NB4 (cell line): Measurements from ENCODE around the gene ZNF516.

ENCODE experiments used
- DNase-seq: peaks from one replicate; pipeline ENCODE4 v3.0.0; 2010; ENCODE audit warnings: low read depth
- H3K4me3 ChIP-seq: one replicate; pipeline ENCODE4 v1.5.1; 2011; ENCODE audit warnings: mild to moderate bottlenecking, low read depth, low read length, moderate library complexity
- MYC ChIP-seq: IDR thresholded peaks from 2 replicates; pipeline ENCODE4 v1.6.1; 2011; ENCODE audit warnings: low read depth, low read length
- POLR2A ChIP-seq: IDR thresholded peaks from 2 replicates; pipeline ENCODE4 v1.6.1; 2011; ENCODE audit warnings: mild to moderate bottlenecking; ENCODE audit not compliant: insufficient read length; ENCODE audit errors: extremely low read depth
- TF ChIP-seq, protein P1 (sequence below): IDR thresholded peaks from 2 replicates; pipeline ENCODE4 v1.6.1; 2011; ENCODE audit warnings: low read depth, low read length
- TF ChIP-seq, protein P2 (sequence below): IDR thresholded peaks from one replicate; pipeline ENCODE4 v1.5.1; 2012; ENCODE audit warnings: low read depth, low read length

Gene ZNF516

GRCh38 chr18:76484749-76485387 is 10.2 kb downstream of the ZNF516 start:
- no peak overlapping the region for H3K4me3 ChIP-seq
- no peak for DNase-seq
- no peak for TF ChIP-seq POLR2A
- TF ChIP-seq, protein P1, sequence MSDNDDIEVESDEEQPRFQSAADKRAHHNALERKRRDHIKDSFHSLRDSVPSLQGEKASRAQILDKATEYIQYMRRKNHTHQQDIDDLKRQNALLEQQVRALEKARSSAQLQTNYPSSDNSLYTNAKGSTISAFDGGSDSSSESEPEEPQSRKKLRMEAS: no peak
- TF ChIP-seq MYC: no peak
- TF ChIP-seq, protein P2, sequence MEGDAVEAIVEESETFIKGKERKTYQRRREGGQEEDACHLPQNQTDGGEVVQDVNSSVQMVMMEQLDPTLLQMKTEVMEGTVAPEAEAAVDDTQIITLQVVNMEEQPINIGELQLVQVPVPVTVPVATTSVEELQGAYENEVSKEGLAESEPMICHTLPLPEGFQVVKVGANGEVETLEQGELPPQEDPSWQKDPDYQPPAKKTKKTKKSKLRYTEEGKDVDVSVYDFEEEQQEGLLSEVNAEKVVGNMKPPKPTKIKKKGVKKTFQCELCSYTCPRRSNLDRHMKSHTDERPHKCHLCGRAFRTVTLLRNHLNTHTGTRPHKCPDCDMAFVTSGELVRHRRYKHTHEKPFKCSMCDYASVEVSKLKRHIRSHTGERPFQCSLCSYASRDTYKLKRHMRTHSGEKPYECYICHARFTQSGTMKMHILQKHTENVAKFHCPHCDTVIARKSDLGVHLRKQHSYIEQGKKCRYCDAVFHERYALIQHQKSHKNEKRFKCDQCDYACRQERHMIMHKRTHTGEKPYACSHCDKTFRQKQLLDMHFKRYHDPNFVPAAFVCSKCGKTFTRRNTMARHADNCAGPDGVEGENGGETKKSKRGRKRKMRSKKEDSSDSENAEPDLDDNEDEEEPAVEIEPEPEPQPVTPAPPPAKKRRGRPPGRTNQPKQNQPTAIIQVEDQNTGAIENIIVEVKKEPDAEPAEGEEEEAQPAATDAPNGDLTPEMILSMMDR: no peak

DNA sequence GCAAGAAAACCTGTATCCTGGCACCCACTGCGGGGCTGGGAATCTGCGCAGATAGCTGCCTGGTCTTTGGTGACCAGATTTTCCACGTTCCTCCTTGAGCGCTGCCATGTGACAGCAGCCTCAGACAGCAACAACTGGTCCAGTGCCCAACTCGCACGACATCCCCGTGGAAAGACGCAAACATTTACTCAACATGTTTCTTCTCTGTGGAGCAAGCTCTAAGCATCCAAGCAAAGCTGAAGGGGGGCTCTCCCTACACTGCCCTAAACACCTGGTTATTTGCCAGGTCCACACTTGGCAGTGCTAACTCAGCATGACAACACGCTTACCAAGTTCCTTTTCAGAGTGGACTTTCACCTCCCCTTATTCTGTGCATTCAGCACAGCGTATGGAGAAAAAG is 11.3 kb downstream of the ZNF516 start:
- H3K4me3 ChIP-seq: no peak overlapping the region
- TF ChIP-seq, protein P1: no peak
- TF ChIP-seq, protein P2: no peak
- TF ChIP-seq MYC (no peak), POLR2A (no peak)
- no peak for DNase-seq

DNA sequence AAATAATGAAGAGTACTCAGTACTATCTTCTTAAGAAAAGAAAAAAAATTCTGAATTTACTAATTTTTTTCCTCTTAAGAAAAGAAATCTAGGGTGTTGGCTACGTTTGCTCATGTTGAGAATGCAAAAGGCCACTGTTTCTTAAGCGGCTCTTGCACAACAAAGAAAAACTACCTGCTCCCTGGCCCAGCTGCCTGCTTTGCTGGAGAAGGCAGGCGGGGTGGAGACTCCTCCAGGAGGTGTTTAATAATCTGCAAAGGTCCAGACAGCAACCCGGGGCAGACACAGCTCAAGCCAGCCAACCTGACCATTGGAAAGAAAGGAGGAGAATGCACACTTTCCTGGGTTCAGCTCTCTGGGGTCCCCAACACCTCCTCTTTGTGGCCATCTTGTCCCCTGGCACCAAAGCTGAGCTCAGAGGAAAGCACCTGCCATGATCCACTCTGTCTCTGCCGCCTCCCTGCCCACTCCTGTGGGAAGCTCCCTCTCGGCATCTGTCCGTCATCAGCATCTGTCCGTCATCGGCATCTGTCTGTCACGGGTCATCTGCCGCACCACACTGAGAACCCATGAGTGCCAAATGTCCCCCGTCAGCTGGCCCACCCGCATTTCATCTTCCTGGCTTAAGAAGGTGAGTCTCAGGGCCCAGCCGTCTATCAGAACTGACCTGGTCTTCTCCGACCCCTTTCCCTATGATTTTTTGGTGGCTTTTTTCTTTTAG is 11.9 kb downstream of the ZNF516 start:
- no peak for DNase-seq
- TF ChIP-seq POLR2A (no peak), MYC (no peak)
- TF ChIP-seq, protein P1: no peak
- TF ChIP-seq, protein P2: no peak
- H3K4me3 ChIP-seq: no peak overlapping the region

DNA sequence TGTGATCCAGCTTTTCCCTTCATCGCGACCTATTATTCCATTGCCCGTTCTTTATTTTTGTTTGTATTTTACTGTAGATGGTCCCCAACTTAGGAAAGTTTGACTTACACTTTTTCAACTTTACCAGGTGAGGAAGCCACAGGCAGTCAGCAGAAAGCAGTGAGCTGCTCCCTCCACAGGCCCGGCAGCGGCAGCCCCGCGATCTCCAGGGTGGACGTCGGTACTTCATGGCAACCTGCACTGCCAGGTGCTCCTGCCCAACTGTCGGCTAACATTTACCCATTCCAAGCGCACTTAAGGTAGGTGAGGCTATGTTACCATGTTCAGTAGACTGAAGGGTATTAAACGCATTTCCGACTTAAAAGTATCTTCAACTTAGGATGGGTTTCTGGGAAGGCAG is 12.8 kb downstream of the ZNF516 start:
- no peak overlapping the region for H3K4me3 ChIP-seq
- DNase-seq: no peak
- TF ChIP-seq, protein P1: no peak
- TF ChIP-seq MYC: no peak
- TF ChIP-seq POLR2A: no peak
- TF ChIP-seq, protein P2: no peak

DNA sequence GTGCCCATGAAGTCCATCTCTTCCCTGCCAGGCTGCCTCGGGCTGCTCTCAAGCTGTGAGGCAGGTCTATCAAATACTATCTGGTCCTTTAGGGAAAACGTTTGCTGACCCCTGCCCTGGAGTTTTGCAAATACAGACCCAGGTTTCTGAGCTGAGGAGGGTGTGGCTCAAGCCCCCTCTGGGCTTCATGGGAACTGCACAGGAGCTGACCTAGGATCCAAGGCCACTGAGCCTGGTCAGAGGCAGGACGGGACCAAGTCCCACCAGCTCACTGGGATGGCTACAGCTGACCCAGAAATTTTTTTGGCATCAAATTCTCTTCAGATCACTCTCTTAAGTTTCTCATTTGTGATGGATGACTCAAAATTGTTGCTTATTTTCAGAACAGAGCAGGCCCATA is 14.1 kb downstream of the ZNF516 start:
- H3K4me3 ChIP-seq: no peak overlapping the region
- TF ChIP-seq, protein P2: peak; percentile 20
- TF ChIP-seq, protein P1: no peak
- peak; percentile 31 for DNase-seq
